NCI-H82 treated with DMSO at 0.1 percent for 48 hours (cell line): ENCODE data around the gene SHLD2.
A peak's percentile ranks its signal among the peaks of the same experiment; 100 is the strongest.
"Not testable (repeated sequence)": the region's sequence is repeated elsewhere in the genome, so short reads cannot be mapped to it uniquely, and the experiment has no call there.

ENCODE experiments used
- DNase-seq: peaks from one replicate; lab custom pipeline; 2025; ENCODE audit not compliant: unreplicated experiment; lab: John Stamatoyannopoulos, UW

Gene SHLD2

GRCh38 chr10:87083576-87084290, 11.3 kb upstream of the SHLD2 start:
- not testable (repeated sequence) for DNase-seq

GRCh38 chr10:87084291-87084782, 10.7 kb upstream of the SHLD2 start:
- DNase-seq, result not testable (repeated sequence)

- no peak for DNase-seq
Measured at GRCh38 chr10:87085537-87085936, 9.5 kb upstream of the SHLD2 start.

GRCh38 chr10:87089746-87090145, 5.3 kb upstream of the SHLD2 start:
- no peak for DNase-seq

- DNase-seq, result no peak
Measured at GRCh38 chr10:87090779-87091178, 4.2 kb upstream of the SHLD2 start.

GRCh38 chr10:87092376-87092860, 2.6 kb upstream of the SHLD2 start:
- DNase-seq, result no peak

GRCh38 chr10:87092861-87093631, 2.0 kb upstream of the SHLD2 start:
- DNase-seq, result peak; percentile 25

GRCh38 chr10:87093632-87094372, 1.2 kb upstream of the SHLD2 start:
- DNase-seq, result peak; percentile 7

GRCh38 chr10:87095236-87095945, 385 bp downstream of the SHLD2 start:
- DNase-seq, result peak; percentile 12

- DNase-seq, result no peak
Measured at GRCh38 chr10:87101996-87102395, 7.0 kb downstream of the SHLD2 start.

- not testable (repeated sequence) for DNase-seq
Measured at GRCh38 chr10:87104727-87105126, 9.7 kb downstream of the SHLD2 start.

- DNase-seq, result no peak
Measured at GRCh38 chr10:87105446-87106124, 10.6 kb downstream of the SHLD2 start.

- DNase-seq, result not testable (repeated sequence)
Measured at GRCh38 chr10:87118122-87118521, 23.1 kb downstream of the SHLD2 start.

GRCh38 chr10:87119029-87119428, 24.0 kb downstream of the SHLD2 start:
- not testable (repeated sequence) for DNase-seq

GRCh38 chr10:87123351-87123750, 28.3 kb downstream of the SHLD2 start:
- DNase-seq, result not testable (repeated sequence)

- not testable (repeated sequence) for DNase-seq
Measured at GRCh38 chr10:87127048-87127447, 32.0 kb downstream of the SHLD2 start.

- not testable (repeated sequence) for DNase-seq
Measured at GRCh38 chr10:87127607-87128156, 32.7 kb downstream of the SHLD2 start.

- DNase-seq, result not testable (repeated sequence)
Measured at GRCh38 chr10:87132176-87132575, 37.2 kb downstream of the SHLD2 start.

GRCh38 chr10:87133936-87134335, 38.9 kb downstream of the SHLD2 start:
- DNase-seq, result not testable (repeated sequence)

GRCh38 chr10:87134440-87134839, 39.4 kb downstream of the SHLD2 start:
- DNase-seq, result not testable (repeated sequence)
